ENCODE measurements around the gene NFS1.

NFS1 gene

GRCh38 chr20:35636095-35636494 is 63.1 kb downstream of the NFS1 start:
- DNase-seq, result no peak

- no peak for DNase-seq
Measured at GRCh38 chr20:35635652-35636051, 63.5 kb downstream of the NFS1 start.

GRCh38 chr20:35632539-35633115 is 66.5 kb downstream of the NFS1 start:
- no peak for DNase-seq

GRCh38 chr20:35630636-35631035 is 68.5 kb downstream of the NFS1 start:
- no peak for DNase-seq

GRCh38 chr20:35629427-35630145 is 69.6 kb downstream of the NFS1 start:
- peak in 2 of 3 donors; percentile 15 to 25 for DNase-seq

GRCh38 chr20:35627121-35627520 is 72.0 kb downstream of the NFS1 start:
- no peak for DNase-seq

- no peak for DNase-seq
Measured at GRCh38 chr20:35626386-35627001, 72.7 kb downstream of the NFS1 start.

- no peak for DNase-seq
Measured at GRCh38 chr20:35625584-35626385, 73.4 kb downstream of the NFS1 start.

GRCh38 chr20:35621560-35621946 is 77.6 kb downstream of the NFS1 start:
- DNase-seq, result no peak

GRCh38 chr20:35620818-35621559 is 78.2 kb downstream of the NFS1 start:
- DNase-seq, result no peak

- peak; percentile 57 to 74 (median 58) for DNase-seq
Measured at GRCh38 chr20:35619196-35620095, 79.7 kb downstream of the NFS1 start.

GRCh38 chr20:35618263-35619131 is 80.7 kb downstream of the NFS1 start:
- DNase-seq, result peak in 1 of 3 donors; percentile 9

Data from suppressor macrophage treated with lipopolysaccharide for 1 hour (primary cell).